Stimulated activated CD4-positive, alpha-beta T cell treated with anti-CD3 and anti-CD28 coated beads, TNF-alpha, amount 100 ng/mL, for 48 hours (primary cell): ENCODE results near the gene CDK19.
A peak's percentile ranks its signal among the peaks of the same experiment; 100 is the strongest.

Source experiments
- DNase-seq, 3 donors: peaks; one replicate each; pipeline ENCODE4 v3.0.0-alpha.2; 2020; ENCODE audit warnings: low read depth in 3 of 3

The CDK19 gene

DNA sequence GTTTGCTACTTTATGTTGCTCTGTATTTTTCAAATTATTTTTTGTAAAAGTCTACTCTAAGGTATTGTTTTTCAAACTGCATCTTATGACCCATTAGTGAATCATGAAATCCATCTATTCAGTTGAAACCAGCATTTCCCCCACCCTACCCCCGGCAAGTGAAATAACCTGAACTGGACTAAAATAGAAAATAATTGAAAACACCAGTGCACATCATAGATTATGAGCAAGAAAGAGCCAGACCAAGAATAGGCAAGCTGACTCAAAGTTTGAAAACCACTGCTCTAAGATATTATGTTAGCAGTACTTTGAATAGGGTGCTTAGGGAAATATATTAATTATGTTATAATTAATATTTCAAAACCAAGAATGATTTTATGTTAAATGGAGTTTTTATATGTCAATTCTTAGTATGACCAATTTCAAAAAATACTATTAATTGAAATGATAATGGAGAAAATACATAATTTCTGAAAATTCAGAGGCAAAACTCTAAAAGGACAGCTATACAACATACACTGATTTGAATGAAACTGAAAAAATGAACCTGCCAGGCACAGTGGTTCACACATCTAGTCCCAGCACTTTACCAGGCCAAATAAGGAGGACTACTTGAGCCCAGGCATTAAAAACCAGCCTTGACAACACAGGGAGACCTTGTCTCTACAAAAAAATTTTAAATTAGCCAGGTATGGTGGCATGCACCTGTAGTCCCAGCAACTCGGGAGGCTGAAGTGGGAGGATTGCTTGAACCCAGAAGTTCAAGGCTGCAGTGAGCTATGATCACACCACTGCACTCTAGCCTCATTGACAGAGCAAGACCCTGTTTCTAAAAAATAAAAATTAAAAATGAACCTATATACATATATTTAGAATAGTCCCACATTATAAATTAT, 112.0 kb downstream of the CDK19 start:
- no peak for DNase-seq

DNA sequence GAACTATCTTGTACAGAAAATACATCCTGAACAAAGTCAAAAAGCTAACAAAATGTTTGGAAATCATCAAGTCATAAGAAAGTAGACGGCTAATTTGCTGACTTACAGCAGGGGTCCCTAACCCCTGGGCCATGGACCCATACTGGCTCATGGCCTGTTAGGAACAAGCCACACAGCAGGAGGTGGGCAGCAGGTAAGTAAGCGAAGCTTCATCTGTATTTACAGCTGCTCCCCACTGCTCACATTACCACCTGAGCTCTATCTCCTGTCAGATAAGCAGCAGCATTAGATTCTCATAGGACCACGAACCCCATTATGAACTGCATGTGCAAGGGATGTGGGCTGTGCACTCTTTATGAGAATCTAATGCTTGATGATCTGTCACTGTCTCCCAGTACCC, 115.5 kb downstream of the CDK19 start:
- no peak for DNase-seq

DNA sequence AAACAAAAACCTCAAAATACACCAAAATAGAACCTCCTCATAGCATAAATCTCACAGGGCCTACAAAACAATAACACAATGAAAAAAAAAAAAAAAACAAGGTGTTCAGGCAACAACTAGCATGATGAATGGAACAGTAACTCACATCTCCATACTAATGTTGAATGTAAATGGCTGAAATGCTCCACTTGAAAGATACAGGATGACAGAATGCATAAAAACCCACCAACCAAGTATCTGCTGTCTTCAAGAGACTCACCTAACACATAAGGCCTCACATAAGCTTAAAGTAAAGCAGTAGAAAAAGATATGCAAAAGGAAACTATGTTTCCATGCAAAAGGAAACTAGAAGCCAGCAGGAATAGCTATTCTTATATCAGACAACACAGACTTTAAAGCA, 121.3 kb downstream of the CDK19 start:
- no peak for DNase-seq

DNA sequence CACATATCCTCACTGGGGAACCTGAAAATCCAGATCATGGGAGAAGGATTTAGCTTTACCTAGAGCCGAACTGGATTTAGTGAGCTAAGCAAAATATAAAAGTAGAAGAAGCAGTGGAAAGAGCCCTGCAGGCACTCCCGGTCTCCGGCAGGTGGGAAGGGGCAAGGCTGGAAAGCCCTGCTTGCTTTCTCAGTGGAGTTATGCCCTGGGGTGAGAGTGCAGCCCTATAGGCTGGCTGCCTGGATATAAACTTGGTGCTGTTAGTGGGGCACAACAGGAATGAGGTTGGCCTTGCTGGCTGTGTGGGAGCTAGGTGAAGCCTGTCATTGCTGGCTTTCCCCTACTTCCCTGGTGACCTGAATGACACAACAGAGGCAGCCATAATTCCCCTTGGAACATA, 122.0 kb downstream of the CDK19 start:
- no peak for DNase-seq

GRCh38 chr6:110690916-110691315, 124.4 kb downstream of the CDK19 start:
- no peak for DNase-seq

DNA sequence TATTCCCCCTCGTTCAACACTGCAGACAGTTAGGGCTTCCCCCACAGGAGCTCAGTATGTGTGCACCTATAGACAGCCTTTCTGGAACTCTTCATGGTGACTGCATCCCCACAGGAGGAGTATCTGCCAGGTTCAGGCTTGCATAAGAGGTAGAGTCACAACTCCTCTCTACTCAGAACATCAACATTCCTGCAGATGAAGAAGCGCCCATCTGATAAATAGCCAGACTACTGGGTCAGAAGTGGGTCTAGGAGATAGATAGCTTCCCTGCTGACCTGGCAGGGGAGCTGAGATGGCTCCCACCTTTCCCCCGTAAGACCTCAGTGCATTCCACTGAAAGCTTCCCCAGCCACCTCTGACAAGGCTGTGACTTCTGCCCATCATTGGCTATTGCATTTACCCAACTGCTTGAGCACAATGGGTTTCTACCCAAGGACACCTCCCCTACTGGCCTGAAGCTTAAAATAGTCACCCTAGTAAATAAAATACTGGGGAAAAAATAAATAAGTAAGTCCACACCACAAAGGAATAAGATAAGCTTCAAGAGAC, 125.1 kb downstream of the CDK19 start:
- no peak for DNase-seq

GRCh38 chr6:110689275-110689935, 125.9 kb downstream of the CDK19 start:
- DNase-seq = no peak

- DNase-seq = no peak
These were observed 126.5 kb downstream of the CDK19 start for GRCh38 chr6:110688661-110689268.

DNA sequence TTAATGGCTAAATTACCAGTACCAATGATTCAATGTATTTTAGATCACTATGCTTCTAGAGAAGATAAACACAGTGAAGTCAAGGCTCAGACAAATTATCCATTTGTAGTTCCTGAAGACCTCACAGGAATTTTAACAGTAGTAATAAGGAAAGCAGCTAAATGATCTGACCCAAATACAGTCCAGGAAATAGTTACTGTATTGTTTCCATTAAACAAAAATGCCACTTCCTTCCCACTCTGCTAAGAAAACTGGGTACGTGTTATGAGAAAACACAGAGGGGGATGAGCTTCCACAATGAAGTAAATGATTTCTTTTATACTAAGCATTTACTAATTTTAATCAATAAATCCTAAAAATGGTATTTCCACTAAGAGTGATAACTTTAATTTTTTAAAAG, 127.9 kb downstream of the CDK19 start:
- DNase-seq = no peak

- DNase-seq = no peak
These were observed 132.0 kb downstream of the CDK19 start for GRCh38 chr6:110683241-110683640.

- DNase-seq = peak; percentile 19 to 66 (median 37)
These were observed 132.8 kb downstream of the CDK19 start for GRCh38 chr6:110682460-110682853.

DNA sequence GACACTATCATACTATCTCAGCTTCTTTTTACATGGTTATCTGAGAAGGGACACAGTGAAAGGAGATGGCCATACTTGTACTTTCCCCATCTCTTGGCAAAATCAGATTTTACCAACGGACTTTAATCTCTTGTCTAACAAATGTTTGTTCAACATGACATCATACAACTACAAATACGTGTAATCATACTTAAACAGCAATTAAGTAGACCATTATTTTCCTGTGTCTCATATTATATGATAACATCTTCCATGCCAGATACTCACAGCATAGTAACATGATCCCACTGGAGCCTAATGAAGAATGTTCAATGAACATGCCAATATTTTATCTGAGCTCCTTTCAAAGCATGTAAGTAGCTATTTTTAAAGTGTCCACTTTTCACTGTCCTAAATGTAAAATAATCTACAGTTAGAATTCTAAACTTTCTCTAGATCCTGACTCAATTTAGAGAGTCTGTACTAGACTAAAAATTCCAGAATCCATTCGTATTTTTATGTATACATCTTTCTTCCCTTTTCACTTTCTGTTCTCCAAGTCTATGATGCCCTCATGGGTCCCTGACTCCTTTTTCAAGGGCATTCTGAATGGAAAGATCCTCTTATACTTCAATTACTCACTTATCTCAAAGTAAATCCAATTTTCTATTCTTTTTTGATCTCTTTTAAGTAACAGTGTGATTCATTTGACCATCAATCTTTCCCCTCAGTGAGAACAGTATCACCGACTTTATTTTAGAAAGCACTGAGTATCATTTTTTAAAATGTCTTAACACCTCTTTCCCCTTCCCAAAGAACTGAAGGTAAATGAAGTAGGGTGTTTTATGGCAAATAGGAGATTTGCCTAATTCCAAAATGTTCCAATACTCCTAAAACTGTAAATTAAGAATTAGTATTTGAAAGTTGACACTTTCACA, 133.5 kb downstream of the CDK19 start:
- DNase-seq = no peak

GRCh38 chr6:110676396-110676795, 138.9 kb downstream of the CDK19 start:
- DNase-seq = no peak

- DNase-seq = no peak
These were observed 141.2 kb downstream of the CDK19 start for GRCh38 chr6:110674096-110674495.

DNA sequence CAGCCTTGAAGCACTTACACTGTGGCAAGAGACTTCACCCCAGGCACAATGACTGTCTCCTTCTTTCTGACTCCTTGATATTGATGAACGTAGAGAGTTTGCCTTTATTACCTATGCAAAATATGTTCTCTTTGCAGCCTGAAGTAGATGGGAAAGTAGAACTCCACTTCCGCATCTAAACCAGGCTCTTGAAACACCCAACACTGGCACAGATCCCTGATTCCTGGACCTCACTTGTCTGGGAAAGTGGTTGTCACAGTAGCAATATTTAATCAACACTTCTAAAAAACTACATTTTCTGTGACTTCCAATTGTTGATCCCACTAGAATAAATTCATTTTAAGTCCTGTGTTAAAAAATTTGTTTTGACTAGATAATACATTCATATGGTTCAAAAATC, 143.1 kb downstream of the CDK19 start:
- DNase-seq = no peak

DNA sequence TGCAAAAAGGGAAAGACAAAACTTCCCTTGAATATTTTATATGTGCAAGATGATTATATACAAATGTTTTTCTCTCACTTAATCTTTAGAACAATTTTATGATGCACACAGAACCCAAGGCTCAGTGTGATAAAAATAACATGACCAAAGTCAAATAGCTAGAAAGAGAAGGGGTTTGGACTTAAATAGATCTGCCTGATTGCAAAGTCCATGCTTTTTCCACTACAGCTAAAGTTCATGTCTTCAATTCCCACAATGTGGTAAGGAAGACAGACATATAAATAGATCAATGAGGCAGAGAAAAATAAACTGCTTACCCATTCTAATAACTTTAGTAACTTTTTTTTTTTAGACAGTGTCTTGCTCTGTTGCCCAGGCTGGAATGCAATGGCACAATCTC, 143.8 kb downstream of the CDK19 start:
- DNase-seq = no peak

DNA sequence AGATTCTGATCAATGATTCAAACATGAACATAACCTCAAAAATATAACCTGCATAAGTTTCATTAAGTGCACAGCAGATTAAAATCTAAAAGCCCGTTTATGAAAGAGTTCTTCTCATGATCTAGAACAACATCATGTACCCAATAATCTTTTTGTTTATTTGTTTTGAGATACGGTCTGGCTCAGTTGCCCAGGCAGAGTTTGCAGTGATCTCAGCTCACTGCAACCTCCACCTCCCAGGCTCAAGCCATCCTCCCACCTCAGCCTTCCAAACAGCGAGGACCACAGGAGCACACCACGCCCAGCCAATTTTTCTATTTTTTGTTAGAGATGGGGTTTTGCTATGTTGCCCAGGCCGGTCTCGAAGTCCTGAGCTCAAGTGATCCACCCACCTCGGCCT, 149.7 kb downstream of the CDK19 start:
- DNase-seq = no peak

DNA sequence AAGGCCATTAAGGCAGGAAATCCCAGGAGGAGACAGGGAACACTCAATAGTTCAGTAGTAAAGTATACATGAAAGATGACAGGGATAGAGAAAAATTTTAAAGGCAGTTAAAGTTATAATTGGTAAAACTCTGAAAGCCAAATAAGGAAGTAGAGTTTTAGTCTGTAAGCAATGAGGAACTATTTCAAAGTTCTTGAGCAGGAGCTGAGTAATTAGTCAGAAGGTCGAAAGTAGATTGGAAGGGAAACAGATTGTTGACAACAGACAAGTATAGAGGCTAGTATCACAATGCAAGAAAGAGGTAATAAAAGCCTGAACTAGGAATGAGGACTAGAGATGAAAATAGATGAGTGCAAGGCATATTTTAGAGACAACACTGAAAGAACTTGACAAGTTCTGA, 150.3 kb downstream of the CDK19 start:
- no peak for DNase-seq

- no peak for DNase-seq
These were observed 152.6 kb downstream of the CDK19 start for GRCh38 chr6:110662490-110663211.

DNA sequence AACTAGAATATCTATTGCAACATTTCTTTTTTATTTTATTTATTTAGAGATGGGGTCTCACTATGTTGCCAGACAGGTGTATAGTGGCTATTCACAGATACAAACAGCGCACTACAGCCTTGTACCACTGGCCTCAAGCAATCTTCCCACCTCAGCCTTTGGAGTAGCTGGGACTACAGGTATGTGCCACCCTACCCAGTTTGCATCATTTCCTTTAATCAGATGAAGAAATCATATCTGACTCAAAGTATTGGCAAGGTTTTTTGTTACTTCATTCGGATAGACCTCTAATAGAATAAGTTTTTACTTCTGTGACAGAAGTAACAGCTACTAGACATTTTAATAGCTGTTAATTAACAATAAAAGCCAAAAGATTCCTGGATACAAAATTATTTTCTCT, 153.9 kb downstream of the CDK19 start:
- no peak for DNase-seq
